GM04503 (cell line): ENCODE data around the gene SRPK2.
"Not testable (repeated sequence)": the region's sequence is repeated elsewhere in the genome, so short reads cannot be mapped to it uniquely, and the experiment has no call there.

Experiments used
- DNase-seq: peaks from one replicate; pipeline ENCODE4 v3.0.0-alpha.2; 2012; ENCODE audit warnings: low read depth

SRPK2 gene

GRCh38 chr7:105304040-105304895 lies 84.5 kb downstream of the SRPK2 start:
- DNase-seq, result peak; percentile 26

- DNase-seq, result not testable (repeated sequence)
These were observed 88.1 kb downstream of the SRPK2 start for GRCh38 chr7:105300587-105300986.

GRCh38 chr7:105298439-105298894 lies 90.3 kb downstream of the SRPK2 start:
- no peak for DNase-seq

- no peak for DNase-seq
These were observed 90.7 kb downstream of the SRPK2 start for GRCh38 chr7:105297985-105298384.

- DNase-seq, result no peak
These were observed 91.4 kb downstream of the SRPK2 start for GRCh38 chr7:105297309-105297708.

GRCh38 chr7:105296491-105296890 lies 92.2 kb downstream of the SRPK2 start:
- no peak for DNase-seq

- no peak for DNase-seq
These were observed 92.9 kb downstream of the SRPK2 start for GRCh38 chr7:105295596-105296352.

GRCh38 chr7:105294482-105294881 lies 94.2 kb downstream of the SRPK2 start:
- not testable (repeated sequence) for DNase-seq

- DNase-seq, result no peak
These were observed 99.0 kb downstream of the SRPK2 start for GRCh38 chr7:105289704-105290103.

- DNase-seq, result no peak
These were observed 102.3 kb downstream of the SRPK2 start for GRCh38 chr7:105286441-105286840.

GRCh38 chr7:105285118-105285874 lies 103.4 kb downstream of the SRPK2 start:
- no peak for DNase-seq

- no peak for DNase-seq
These were observed 104.7 kb downstream of the SRPK2 start for GRCh38 chr7:105284014-105284413.

- DNase-seq, result no peak
These were observed 106.8 kb downstream of the SRPK2 start for GRCh38 chr7:105281966-105282365.

- DNase-seq, result no peak
These were observed 109.1 kb downstream of the SRPK2 start for GRCh38 chr7:105279688-105280007.

- DNase-seq, result no peak
These were observed 109.6 kb downstream of the SRPK2 start for GRCh38 chr7:105278973-105279687.

GRCh38 chr7:105278565-105278964 lies 110.2 kb downstream of the SRPK2 start:
- DNase-seq, result no peak

GRCh38 chr7:105277341-105277740 lies 111.4 kb downstream of the SRPK2 start:
- DNase-seq, result no peak

- DNase-seq, result no peak
These were observed 118.6 kb downstream of the SRPK2 start for GRCh38 chr7:105270117-105270516.

GRCh38 chr7:105269397-105269796 lies 119.3 kb downstream of the SRPK2 start:
- DNase-seq, result no peak

- DNase-seq, result peak; percentile 34
These were observed 120.0 kb downstream of the SRPK2 start for GRCh38 chr7:105268511-105269392.

GRCh38 chr7:105268056-105268455 lies 120.7 kb downstream of the SRPK2 start:
- DNase-seq, result peak; percentile 31
